ENCODE measurements around the gene CSNK1G3.
"Not testable (repeated sequence)": the region's sequence is repeated elsewhere in the genome, so short reads cannot be mapped to it uniquely, and the experiment has no call there.

CSNK1G3 gene
- 38.2 to 71.4 (median 58.5) reads per million in 3 experiments for total RNA-seq

DNA sequence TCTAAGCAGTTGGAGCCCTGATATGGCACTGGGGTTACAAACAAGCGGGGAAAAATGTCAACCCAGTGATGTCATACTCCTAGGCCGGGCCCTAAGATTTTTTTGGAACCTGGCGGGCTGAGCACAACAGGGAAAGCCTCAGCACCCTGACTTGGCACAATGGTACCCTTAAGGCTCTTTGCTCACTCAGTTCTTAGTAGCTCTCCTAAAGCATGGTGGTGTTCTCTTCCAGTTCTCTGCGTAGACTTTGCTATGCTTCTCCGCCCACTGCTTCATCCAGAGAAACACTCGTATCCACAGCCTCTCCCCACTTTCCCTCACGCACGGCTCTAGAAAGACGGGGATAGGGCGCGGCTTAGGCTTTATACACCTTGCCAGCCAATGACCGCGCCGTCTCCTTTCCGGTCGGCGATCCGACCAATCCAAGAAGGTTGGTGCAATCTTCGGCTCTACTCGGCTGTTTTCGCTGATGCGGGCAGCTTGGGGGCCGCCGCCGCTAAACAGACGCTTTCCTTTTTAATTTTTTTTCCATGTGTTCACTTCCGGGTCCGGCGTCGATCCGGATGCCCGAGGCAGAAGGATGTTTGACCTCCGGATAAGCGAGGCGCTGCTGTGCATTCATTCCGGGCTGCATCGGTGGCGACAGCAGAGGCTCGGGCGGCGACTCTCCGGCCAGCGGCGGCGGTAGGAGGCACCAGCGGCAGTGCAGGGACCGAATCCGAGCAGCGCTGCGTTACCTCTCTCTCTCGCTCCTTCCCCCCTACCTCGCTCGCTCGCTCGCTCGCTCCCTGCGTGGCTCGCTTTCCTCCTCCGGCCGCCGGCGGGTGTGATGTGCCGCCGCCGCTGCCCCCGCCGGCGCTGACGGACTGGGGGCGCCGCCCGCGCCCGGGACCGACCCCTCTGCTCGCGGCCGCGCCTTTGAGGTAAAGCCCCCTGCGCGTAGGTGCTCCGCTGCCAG lies at the start of gene CSNK1G3:
TSS of gene CSNK1G3 (plus strand) at position 530 of the 958 bp plus-strand sequence. CDS start 33,487 bp downstream, outside the sequence.
- DNase-seq: peak; percentile 92

DNA sequence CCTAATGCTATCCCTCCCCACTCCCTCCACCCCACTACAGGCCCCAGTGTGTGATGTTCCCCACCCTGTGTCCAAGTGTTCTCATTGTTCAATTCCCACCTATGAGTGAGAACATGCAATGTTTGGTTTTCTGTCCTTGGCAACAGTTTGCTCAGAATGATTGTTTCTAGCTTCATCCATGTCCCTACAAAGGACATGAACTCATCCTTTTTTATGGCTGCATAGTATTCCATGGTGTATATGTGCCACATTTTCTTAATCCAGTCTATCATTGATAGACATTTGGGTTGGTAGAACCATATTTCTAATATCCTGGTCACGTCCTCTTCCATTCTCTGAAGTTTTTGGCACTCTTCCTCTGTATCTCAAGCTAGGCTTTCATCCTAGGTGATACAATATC lies 45.1 kb upstream of the CSNK1G3 start:
- not testable (repeated sequence) for DNase-seq

DNA sequence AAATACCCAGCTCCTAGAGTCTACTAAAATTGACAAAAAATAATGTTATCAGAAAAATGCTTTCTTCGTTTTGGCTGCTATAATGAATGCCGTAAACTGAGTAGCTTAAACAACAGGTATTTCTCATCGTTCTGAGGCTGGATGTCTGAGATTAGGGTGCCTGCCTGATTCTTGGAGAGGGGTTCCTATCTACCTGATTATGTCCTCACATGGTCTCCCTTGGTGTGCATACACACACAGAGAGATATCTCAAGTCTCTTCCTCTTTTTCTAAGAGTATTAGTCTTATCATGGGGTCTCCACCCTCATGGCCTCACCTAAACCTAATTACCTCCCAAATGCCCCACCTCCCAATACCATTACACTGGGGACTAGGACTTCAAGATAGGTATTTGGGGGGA lies 40.6 kb upstream of the CSNK1G3 start:
- no peak for DNase-seq

DNA sequence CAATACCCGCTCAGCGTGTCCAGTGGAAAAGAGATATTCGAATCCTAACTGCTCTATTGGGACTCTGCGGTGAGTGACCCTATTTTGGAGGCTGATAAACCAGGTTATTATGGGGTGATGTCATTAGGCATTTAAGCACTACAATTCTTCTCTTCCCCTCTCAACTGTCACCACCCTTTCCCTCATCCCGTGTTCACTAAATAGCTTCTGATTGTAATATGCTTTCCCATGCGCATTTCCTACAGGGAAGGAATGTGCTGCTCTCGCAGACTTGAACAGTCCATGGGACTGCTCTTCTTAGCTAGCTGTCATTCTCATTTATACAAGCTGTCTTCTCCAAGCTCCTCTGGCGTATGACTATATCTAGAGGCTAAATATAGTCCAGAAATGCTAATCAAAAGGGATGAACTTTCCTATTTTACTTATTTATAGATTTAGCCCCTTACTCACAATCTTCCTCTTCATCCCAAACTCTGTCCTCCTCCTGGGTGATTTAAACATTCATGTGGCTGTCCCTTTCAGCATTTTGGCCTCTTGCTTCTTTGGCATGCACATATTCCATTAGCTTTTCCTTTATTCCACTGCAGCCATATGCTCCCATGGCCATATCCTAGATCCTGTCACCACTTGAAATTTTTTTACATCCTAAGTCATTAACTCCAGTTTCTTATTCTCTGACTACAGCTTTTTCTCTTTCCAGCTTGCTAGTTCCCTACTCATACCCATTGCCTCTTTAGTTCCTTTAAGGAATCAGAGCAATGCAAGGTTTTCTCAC lies 39.6 kb upstream of the CSNK1G3 start:
- no peak for DNase-seq

DNA sequence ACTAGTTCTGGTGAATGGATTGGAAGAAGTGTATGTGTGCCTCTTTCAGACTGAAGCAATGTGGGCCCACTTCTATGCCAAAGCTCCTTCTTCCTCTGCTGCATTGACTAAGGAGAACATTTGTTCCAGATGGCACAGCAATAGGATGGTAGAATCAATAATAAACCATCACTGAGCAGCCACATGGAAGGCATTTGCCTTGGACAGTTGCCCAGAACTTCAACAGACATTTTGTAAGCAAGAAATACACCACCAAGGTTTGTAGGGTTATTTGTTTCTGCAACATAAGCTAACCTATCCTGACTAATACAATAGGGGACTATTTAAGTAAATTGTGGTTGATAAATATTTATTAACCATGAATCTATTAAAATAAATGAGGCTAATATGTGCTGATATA lies 37.7 kb upstream of the CSNK1G3 start:
- no peak for DNase-seq

DNA sequence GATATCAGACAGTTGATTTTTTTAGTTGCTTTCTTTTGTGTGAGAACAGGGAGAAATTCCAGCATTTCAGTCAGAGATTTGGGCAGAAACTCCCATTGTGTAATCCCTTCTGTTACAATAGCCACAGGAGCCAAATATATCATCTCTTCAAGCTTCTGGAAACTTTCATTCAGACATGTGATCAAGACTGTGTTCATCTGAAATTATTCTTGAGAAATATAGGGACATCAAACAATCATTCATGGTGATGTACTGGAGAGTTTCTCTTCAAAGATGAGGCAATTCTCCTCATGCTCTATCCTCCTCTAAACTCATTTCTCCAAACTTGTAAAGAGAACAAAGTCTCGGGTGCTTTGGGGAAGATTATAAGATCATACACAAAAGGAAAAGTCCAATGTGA lies 35.2 kb upstream of the CSNK1G3 start:
- no peak for DNase-seq

DNA sequence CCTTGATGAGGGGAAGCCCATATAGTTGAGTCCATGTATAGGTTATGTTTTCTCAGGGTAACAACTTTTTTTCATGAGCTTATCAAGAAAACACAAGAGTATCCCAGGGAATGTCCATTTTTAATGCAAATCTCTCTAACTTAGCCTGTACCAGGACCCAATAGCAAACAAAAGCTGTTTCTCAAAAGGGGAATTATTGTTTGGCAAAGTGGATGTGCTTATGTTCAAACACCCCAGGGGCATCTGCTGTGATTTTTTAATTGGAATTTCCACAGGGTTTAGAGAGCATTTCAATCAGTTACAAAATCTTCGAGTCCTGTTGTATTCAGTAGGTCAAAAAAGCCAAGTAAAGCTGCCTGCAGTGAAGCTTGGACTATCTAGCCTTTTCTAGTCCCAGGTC lies 33.4 kb upstream of the CSNK1G3 start:
- DNase-seq: no peak

DNA sequence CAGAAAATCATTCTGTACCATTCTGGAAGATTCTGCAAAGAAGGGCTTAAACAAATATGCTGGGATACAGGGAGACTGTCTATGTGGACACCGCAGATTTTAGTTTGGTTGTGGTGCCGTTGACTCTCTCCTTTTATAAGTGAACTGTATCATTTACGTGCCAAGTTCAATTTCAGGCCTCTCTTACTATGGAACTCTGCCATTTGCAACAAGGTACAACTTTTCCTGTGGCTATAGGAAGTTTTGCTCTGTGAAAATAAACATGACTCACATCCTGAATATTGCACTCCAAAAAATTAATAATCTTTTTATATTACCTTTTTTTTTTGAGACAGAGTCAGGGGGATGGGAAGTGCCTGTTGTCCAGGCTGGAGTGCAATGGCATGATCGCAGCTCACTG lies 29.7 kb upstream of the CSNK1G3 start:
- no peak for DNase-seq

DNA sequence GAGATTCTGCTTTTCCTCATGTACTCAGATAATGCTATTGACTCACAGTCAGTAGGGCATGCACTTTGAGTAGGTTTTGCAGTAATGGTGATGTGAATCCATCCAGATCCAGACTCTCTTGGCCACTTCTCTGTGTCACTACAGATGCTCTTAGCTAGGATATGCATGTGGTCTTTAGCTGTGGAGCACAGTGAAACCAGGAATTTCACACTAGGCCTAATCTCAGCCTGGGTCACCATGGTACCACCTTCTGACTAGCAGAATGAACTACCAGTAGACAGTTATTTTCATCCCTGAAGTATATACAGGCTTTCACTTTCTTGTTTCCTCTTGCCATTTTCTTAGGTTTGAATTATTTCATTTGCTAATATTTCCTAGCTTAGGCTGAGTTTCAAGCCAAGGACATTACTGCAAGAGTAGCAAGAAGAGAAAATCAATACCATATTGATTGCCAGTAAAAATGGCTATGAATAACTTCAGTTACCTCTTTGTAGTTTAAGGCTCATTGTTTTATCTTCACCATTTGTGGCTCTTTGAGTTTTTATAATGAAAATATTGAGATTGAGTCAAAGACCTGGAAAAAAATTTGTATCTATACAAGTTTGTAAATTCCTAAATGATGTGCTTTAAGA lies 28.4 kb upstream of the CSNK1G3 start:
- no peak for DNase-seq

DNA sequence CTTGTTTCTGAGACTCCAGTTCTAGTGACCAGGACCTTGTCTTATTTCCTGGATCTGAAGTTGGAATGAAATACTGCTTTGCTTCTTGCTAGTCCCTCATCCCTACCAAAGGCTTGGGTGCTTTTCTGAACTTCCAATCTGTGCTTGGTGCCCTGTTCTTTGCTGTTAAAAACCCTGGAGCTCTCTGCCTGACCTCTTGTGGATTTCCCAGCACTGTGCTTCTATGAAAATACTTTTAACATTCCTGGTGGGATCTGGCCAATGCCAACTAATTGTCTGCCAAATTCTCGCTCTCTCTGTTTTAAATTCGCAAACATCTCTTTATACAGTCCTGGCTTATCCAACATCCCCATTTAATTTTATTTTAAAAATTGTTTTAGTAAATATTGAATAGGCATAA lies 26.7 kb upstream of the CSNK1G3 start:
- DNase-seq: no peak

DNA sequence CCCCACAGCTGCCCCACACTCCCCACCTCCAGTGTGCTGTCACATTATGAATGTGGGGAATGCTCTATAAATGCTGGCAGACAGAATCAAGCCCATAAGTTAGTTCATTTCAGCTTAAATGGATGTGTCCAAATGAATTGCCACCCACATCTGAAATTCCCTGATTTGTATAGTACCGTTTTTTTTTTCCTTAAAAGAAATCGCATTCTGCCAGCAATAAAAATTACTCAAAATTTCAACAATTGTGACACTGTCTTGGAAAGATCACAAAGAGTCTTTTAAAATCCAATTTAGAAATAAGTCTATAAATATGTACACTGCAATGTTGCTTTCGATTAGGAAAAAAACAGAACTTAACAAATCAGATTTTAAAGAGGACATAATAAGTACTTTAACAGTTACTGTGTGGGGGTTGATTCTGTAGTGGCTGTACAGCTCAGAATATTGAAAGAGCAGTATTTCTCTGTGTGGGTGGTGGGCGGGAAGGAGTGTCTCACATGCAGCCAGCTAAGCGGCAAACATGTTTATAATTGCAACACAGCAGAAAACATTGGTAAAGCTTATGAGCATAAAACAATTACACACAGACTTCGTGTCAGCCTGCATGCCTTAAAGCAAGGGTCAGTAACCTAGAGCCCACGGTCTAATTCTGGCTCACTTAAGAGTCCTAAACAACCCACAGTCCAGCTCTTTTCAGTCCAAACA lies 24.9 kb upstream of the CSNK1G3 start:
- no peak for DNase-seq

DNA sequence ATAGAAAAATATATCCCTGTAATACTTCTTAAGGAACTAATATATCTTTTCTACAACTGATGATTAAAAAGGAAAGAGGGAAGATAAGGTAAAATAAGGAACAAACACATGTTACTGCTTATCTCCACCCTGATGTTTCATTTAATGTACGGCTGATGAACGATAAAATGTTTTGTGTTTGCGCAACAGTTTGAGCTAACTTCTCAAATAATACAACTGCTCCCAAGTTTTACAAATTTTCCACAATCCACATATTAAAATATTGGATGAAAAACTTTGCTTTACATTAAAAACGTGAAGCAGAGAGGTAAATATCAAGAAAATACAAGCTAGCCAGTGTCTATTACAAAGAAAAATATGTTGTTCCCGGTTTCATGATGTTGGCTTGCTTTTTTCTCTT lies 21.0 kb upstream of the CSNK1G3 start:
- DNase-seq: no peak

DNA sequence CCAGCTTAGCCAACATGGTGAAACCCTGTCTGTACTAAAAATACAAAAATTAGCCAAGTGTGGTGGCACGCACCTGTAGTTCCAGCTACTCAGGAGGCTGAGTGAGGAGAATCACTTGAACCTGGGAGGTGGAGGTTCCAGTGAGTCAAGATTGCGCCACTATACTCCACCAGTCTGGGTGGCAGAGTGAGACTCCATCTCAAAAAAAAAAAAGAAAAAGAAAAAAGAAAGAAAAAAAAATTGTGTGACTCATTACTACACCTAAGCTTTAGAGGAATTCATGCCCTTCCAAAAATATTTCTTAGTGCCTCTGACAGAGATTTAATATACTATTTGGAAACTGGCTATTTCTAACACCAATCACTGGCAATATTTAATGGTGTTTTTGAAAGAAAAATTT lies 16.8 kb upstream of the CSNK1G3 start:
- DNase-seq: not testable (repeated sequence)

DNA sequence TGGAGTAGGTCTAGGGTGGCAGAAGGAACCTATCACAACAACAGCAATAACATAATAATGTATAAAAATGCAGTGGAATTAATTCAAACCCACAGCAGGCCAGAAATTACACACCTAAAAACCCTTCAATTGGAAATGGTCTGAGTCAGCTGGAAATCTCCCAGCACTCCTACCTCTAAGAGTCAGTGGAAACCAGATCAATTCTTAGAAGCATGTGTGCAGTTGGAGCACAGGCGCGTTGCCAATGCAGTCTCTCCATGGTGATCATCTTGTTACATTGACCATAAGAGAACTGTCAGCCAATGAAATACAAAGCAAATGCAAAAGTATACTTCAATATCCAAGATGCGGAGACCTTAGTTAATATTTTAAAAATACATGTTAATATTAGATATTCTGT lies 15.1 kb upstream of the CSNK1G3 start:
- no peak for DNase-seq

DNA sequence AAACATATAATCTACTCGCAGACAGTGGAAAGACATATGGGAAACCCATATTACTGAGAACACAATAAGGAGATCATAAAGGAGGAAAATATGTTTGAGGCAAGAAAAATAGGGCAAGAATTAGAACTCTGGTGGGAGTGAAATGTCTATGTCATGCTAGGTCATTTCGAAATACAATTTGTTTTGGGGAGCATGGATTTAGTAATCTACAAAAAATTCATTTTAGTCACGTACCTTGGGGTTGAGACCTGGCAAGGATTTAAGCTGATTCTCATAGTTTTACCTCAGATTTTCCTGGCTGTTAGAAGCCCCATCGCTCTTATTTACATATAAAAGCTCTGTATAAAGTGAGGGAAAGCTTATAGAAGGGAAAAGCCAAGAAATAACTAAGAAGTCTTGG lies 11.5 kb upstream of the CSNK1G3 start:
- DNase-seq: no peak

DNA sequence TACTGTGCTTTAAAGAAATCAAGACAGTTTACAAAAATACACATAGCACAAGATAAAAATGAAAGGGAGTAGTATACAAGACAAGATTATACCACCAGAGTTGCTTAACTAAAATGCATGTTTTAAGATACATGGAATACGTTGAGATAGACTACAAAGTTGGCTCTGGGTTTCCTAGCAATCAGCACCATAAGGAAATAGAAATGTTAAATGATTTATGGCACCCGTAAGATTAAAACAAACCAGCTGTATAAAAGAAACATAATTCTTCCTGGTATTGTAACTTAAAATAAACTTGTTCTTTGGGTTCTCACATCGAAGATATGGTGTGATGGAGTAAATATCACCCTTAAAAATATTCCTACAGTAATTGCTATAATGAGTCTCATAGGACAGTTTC lies 9.9 kb upstream of the CSNK1G3 start:
- DNase-seq: no peak

DNA sequence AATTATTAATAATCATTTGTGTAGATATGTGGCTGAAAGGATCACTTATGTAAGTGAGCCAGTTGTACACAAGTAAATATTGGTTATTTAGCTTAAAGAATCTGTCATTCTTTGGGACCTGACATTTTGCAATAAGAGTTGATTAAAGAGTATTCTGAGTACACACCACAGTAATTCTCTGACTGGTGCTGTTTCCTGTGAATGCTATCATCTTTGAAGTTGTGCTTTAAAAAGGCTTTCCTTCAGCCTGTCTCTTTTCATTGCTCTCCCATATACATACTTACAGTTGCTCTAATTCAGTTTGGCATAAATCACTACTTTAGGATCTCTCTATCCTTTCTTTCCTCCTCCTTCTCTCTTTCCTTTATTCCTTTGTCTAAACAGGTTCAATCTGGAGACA lies 8.7 kb upstream of the CSNK1G3 start:
- DNase-seq: no peak

DNA sequence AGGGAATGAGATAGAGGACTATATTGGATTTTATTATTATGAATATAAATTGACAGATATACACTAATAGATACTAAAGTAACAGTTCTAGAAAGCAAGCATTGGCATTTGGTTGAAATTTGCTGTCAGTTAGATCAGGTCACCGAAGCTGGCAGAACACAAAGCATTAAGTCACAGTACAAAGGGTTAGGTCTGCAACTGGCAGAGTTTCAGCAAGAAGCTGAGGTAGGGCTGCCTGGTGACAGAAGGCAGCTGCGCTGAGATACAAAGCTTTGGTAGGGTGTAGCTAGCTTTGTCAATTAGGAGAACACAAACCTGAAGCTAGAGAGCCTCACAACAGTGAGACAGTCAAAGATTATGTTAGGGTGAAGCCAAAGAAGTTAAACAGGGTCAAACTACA lies 6.3 kb upstream of the CSNK1G3 start:
- no peak for DNase-seq

DNA sequence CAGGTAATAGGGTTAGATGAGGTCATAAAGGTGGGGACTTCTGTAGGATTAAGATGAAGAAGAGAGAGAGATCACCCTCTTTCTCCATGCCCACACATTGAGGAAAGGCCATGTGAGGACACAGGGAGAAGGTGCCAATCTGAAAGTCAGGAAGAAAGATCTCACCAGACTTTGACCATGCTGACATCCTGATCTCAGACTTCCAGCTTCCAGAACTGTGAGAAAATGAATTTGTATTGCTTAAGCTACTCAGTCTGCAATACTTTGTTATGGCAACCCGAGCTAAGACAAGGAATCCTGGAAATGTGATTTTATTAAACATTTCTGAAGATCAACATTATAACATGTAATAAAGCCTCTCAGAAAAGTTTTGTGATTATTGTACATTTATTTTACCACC lies 3.5 kb upstream of the CSNK1G3 start:
- no peak for DNase-seq

DNA sequence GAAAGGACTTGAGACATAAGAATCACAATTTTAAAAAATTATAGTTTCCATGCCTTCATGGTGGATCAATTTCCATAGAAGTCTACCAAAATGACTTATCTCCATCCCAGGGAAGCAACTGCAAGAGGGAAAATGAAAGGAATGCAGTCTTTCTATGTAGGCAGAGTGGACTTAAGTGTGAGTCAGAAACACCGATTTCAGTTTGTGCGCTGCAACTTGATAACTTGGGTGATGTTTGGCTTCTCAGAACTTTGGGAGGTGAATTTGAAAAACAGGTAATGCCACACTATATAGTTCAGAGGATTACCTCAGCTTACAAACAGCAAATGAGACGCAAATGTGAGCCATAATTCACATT lies 708 bp upstream of the CSNK1G3 start:
- no peak for DNase-seq

DNA sequence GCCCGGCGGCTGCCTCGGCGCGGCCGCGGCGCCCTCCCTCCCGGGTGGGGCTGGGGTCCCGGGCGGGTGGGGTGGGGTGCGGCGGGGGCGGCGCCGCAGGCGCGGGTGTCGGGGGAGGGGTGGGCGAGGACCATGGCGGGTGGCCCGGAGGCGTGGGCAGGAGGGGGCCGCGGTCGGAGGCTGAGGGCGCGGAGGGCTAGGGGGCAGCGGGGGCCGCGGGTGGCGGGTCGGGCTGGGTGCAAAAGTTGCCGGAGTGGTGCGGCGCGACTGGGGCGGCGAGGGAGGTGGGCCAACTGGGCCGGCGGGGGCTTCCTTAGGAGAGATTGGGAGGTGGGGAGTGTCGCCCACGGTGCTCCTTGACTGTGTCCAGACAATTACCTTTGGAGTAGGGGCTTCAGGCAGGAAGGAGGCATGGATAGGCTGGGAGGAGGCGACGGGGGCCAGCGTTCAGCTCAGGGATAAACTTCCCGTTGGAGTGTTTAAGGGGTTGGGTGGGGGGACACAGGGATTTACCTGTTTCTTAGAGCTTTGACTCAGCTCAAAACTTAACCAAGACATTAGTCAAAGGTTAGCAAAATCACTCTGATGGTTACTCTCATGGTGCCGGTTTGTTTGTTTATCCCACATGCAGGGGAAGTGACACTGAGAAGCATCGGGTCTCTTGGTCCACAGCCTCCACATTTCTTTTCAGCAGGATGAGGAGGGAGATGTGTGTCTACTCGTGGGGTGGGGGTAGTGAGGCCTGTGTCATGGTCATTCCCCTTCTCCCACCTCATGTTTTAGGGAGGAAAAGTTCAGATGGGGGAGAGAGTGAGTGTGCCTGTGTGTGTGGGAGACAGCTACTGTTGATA lies 859 bp downstream of the CSNK1G3 start:
- peak; percentile 31 for DNase-seq
